K562 (cell line): ENCODE measurements around the gene ITGB5. TPM values are rescaled to one million over a fixed set of nuclear protein-coding genes. Genes with fewer than 3 reads are reported as not detected.

Experiments used
- BCL6 ChIP-seq: fragments of 250-450 bp; sonication (Bioruptor Pico); IDR thresholded peaks from 2 replicates; pipeline ENCODE4 v1.4.0; 2020
- CBFA2T3 ChIP-seq: fragments of 450-650 bp; IDR thresholded peaks from 2 replicates; pipeline ENCODE4 v1.6.1; 2017
- FOXP1 ChIP-seq: sonication (generic); formaldehyde crosslinking; IDR thresholded peaks from 2 replicates; pipeline ENCODE4 v1.8.0; 2022; ENCODE audit warnings: mild to moderate bottlenecking, missing genetic modification reagents
- LCOR ChIP-seq: sonication (generic); formaldehyde crosslinking; IDR thresholded peaks from 2 replicates; pipeline ENCODE4 v1.8.0; 2022; ENCODE audit warnings: mild to moderate bottlenecking, missing genetic modification reagents
- NCOA6 ChIP-seq: fragments of 450-650 bp; IDR thresholded peaks from 2 replicates; pipeline ENCODE4 v1.6.1; 2017; ENCODE audit warnings: mild to moderate bottlenecking
- ZNF444 ChIP-seq: fragments of 250-450 bp; sonication (Bioruptor Pico); IDR thresholded peaks from 2 replicates; pipeline ENCODE4 v1.4.0; 2020; ENCODE audit warnings: mild to moderate bottlenecking, moderate library complexity
- polyA plus RNA-seq, 8 experiments: library from polyadenylated mRNA; depleted of rRNA in 4 of 8; stranded (reverse) in 5 of 8; unstranded in 3 of 8; fragments of >200 nt; fragmentation: Nextera tagmentation in 2 of 8; fragmentation: Illumina TruSeq in 1 of 8; extraction: Ambion mirVana in 2 of 8; extraction: Trizol in 1 of 8; gene quantifications; 2 replicates each; pipeline versions ENCODE4 v1.2.1 to v1.2.3, GENCODE V29; 2011 to 2014; ENCODE audit warnings: inconsistent platforms in 1 of 8, missing spikeins in 1 of 8
- total RNA-seq, 7 experiments: library from RNA; depleted of rRNA in 6 of 7; stranded (reverse); fragments of >200 nt in 6 of 7; fragmentation: Illumina TruSeq in 2 of 7; extraction: Trizol in 2 of 7; gene quantifications; 2 replicates each; pipeline versions ENCODE4 v1.2.1 to v1.2.3, GENCODE V29; 2011 to 2021; ENCODE audit warnings: low replicate concordance in 1 of 7
- TF ChIP-seq, protein P1 (sequence below): fragments of 150-350 bp; IDR thresholded peaks from 2 replicates; pipeline ENCODE4 v1.6.1; 2014; ENCODE audit warnings: low read depth, mild to moderate bottlenecking, low read length, borderline replicate concordance
- TF ChIP-seq, protein P2 (sequence below), 2 experiments: fragments of 150-350 bp in 1 of 2; IDR thresholded peaks; 2 replicates each; pipeline ENCODE4 v1.6.1; 2012 to 2016; ENCODE audit warnings: low read depth in 2 of 2, low read length in 2 of 2, mild to moderate bottlenecking in 1 of 2, moderate library complexity in 1 of 2
- TF ChIP-seq, protein P3 (sequence below): fragments of 250-450 bp; sonication (Bioruptor Pico); IDR thresholded peaks from 2 replicates; pipeline ENCODE4 v1.5.0; 2021
- TF ChIP-seq, protein P4 (sequence below): fragments of 450-650 bp; IDR thresholded peaks from 2 replicates; pipeline ENCODE4 v1.7.1; 2018; ENCODE audit warnings: mild to moderate bottlenecking, low read depth; ENCODE audit not compliant: partially characterized antibody

The ITGB5 gene
- total and polyA plus RNA-seq, 9 of the 15 experiments (the other 6 are each of a cell fraction or from before 2014, with no cell fraction given), result 1.7 to 46.8 (median 9.9) TPM

DNA sequence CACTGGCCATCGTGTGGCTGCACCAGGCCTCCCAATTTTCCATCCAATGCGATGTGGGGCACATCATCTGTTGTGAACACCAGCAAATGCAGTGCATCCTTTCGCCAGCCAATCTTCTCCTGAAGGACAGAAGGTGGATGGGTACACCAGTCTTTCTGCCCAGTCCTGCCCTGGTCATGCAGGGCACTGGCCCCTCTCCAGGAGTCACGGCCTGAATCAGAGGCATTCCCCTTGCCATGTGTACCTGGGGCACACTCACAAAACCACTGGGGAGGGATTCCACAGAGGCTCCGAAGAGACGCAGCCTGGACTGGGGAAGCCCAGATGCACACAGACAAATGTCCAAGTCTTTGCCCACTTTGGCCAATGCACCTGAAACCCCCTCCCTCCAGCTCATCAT is 65.8 kb downstream of the ITGB5 start (continued):
- TF ChIP-seq, protein P1, sequence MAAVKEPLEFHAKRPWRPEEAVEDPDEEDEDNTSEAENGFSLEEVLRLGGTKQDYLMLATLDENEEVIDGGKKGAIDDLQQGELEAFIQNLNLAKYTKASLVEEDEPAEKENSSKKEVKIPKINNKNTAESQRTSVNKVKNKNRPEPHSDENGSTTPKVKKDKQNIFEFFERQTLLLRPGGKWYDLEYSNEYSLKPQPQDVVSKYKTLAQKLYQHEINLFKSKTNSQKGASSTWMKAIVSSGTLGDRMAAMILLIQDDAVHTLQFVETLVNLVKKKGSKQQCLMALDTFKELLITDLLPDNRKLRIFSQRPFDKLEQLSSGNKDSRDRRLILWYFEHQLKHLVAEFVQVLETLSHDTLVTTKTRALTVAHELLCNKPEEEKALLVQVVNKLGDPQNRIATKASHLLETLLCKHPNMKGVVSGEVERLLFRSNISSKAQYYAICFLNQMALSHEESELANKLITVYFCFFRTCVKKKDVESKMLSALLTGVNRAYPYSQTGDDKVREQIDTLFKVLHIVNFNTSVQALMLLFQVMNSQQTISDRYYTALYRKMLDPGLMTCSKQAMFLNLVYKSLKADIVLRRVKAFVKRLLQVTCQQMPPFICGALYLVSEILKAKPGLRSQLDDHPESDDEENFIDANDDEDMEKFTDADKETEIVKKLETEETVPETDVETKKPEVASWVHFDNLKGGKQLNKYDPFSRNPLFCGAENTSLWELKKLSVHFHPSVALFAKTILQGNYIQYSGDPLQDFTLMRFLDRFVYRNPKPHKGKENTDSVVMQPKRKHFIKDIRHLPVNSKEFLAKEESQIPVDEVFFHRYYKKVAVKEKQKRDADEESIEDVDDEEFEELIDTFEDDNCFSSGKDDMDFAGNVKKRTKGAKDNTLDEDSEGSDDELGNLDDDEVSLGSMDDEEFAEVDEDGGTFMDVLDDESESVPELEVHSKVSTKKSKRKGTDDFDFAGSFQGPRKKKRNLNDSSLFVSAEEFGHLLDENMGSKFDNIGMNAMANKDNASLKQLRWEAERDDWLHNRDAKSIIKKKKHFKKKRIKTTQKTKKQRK, result no peak
- TF ChIP-seq, protein P2, sequence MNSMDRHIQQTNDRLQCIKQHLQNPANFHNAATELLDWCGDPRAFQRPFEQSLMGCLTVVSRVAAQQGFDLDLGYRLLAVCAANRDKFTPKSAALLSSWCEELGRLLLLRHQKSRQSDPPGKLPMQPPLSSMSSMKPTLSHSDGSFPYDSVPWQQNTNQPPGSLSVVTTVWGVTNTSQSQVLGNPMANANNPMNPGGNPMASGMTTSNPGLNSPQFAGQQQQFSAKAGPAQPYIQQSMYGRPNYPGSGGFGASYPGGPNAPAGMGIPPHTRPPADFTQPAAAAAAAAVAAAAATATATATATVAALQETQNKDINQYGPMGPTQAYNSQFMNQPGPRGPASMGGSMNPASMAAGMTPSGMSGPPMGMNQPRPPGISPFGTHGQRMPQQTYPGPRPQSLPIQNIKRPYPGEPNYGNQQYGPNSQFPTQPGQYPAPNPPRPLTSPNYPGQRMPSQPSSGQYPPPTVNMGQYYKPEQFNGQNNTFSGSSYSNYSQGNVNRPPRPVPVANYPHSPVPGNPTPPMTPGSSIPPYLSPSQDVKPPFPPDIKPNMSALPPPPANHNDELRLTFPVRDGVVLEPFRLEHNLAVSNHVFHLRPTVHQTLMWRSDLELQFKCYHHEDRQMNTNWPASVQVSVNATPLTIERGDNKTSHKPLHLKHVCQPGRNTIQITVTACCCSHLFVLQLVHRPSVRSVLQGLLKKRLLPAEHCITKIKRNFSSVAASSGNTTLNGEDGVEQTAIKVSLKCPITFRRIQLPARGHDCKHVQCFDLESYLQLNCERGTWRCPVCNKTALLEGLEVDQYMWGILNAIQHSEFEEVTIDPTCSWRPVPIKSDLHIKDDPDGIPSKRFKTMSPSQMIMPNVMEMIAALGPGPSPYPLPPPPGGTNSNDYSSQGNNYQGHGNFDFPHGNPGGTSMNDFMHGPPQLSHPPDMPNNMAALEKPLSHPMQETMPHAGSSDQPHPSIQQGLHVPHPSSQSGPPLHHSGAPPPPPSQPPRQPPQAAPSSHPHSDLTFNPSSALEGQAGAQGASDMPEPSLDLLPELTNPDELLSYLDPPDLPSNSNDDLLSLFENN (IDR thresholded peaks at IDR 0.05; ENCODE audit: low read depth in 2 of 2, low read length in 2 of 2), result no peak
- no peak for TF ChIP-seq LCOR
- TF ChIP-seq ZNF444, result no peak
- no peak for TF ChIP-seq CBFA2T3
- TF ChIP-seq, protein P3, sequence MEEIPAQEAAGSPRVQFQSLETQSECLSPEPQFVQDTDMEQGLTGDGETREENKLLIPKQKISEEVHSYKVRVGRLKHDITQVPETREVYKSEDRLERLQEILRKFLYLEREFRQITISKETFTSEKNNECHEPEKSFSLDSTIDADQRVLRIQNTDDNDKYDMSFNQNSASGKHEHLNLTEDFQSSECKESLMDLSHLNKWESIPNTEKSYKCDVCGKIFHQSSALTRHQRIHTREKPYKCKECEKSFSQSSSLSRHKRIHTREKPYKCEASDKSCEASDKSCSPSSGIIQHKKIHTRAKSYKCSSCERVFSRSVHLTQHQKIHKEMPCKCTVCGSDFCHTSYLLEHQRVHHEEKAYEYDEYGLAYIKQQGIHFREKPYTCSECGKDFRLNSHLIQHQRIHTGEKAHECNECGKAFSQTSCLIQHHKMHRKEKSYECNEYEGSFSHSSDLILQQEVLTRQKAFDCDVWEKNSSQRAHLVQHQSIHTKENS (CRISPR knock-in tag), result no peak
- TF ChIP-seq, protein P4, sequence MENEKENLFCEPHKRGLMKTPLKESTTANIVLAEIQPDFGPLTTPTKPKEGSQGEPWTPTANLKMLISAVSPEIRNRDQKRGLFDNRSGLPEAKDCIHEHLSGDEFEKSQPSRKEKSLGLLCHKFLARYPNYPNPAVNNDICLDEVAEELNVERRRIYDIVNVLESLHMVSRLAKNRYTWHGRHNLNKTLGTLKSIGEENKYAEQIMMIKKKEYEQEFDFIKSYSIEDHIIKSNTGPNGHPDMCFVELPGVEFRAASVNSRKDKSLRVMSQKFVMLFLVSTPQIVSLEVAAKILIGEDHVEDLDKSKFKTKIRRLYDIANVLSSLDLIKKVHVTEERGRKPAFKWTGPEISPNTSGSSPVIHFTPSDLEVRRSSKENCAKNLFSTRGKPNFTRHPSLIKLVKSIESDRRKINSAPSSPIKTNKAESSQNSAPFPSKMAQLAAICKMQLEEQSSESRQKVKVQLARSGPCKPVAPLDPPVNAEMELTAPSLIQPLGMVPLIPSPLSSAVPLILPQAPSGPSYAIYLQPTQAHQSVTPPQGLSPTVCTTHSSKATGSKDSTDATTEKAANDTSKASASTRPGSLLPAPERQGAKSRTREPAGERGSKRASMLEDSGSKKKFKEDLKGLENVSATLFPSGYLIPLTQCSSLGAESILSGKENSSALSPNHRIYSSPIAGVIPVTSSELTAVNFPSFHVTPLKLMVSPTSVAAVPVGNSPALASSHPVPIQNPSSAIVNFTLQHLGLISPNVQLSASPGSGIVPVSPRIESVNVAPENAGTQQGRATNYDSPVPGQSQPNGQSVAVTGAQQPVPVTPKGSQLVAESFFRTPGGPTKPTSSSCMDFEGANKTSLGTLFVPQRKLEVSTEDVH, result no peak
- no peak for TF ChIP-seq NCOA6
- no peak for TF ChIP-seq BCL6 (CRISPR knock-in tag)
- no peak for TF ChIP-seq FOXP1 (CRISPR knock-in tag)
